ENCODE measurements around the gene DGCR6L.
"Not testable (repeated sequence)": the region's sequence is repeated elsewhere in the genome, so short reads cannot be mapped to it uniquely, and the experiment has no call there.

The DGCR6L gene

DNA sequence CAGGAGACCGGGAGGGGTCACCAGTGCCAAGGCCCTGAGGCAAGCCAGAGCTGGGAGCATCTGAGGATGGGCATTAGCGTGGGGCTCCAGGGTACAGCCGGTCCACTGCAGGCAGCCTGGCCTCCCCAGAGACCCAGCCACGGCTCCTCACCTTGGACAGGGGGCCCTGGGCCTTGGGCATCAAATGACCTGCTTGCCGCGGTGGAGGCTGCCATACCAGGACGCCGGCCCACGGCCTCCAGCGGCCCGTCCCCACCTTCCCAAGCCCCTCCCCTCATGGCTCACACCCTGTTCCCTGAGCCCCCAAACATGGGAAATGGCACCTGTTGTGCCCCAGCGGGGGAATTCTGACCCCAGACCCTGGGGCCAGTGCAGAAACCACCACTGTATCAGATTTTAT lies 39.0 kb downstream of the DGCR6L start:
- in situ Hi-C loops (cut with HindIII; ENCODE audit: low sequenced_read_pairs) = no loop called here
- TF ChIP-seq, protein P1, sequence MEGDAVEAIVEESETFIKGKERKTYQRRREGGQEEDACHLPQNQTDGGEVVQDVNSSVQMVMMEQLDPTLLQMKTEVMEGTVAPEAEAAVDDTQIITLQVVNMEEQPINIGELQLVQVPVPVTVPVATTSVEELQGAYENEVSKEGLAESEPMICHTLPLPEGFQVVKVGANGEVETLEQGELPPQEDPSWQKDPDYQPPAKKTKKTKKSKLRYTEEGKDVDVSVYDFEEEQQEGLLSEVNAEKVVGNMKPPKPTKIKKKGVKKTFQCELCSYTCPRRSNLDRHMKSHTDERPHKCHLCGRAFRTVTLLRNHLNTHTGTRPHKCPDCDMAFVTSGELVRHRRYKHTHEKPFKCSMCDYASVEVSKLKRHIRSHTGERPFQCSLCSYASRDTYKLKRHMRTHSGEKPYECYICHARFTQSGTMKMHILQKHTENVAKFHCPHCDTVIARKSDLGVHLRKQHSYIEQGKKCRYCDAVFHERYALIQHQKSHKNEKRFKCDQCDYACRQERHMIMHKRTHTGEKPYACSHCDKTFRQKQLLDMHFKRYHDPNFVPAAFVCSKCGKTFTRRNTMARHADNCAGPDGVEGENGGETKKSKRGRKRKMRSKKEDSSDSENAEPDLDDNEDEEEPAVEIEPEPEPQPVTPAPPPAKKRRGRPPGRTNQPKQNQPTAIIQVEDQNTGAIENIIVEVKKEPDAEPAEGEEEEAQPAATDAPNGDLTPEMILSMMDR (IDR thresholded peaks at IDR 0.05; ENCODE audit: low read depth, low read length, missing control alignments) = no peak
- DNase-seq (ENCODE audit: low read depth) = no peak
- no peak overlapping the region for H3K4me3 ChIP-seq (ENCODE audit: low read depth, low read length)

DNA sequence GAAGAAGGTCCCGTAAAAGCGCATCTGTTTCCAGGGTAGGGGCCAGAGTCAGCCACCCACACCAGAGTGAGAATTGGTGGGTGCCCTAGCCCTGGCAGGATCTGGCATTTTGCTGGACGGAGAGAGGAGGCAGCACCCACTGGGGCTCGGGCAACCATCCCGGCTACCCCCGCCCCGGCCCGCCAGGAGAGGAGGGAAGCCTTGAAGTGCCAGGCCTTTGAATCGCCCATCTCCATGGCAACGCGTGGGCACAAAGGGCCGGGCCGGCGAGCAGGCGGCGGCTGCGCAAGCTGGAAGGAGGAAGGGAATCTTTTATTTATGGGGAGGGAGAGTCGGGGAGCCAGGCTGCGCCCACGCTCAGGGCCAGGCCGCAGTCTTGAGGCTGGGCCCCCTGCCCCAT lies 39.7 kb downstream of the DGCR6L start:
- H3K4me3 ChIP-seq (ENCODE audit: low read depth, low read length); DNase-seq (ENCODE audit: low read depth); in situ Hi-C loops (cut with HindIII; ENCODE audit: low sequenced_read_pairs): not testable (repeated sequence)

DNA sequence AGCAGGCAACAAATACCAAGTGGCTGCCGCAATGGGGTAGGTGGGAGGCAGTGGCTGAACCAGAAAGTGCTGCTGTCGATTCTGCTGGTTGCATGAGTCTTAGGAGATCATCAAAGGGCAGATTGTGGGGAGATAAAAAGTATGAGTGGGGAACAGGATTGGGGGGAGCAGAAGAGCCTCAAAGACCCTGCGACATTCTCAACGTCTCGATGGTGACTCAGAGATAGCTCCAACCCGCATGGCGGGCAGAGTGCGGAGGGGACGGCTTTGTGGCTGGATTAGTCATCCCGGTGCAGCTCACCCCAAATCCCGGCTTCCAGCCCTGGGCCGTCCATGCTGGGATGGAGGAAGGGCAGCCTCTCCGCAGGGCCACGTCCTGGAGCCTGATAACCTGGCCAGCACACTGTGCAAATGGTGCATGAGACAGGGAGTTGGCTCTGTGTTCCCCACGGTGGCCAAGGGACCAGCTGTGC lies 40.2 kb downstream of the DGCR6L start:
- H3K4me3 ChIP-seq (ENCODE audit: low read depth, low read length) = no peak overlapping the region
- in situ Hi-C loops (cut with HindIII; ENCODE audit: low sequenced_read_pairs) = no loop called here
- no peak for DNase-seq (ENCODE audit: low read depth)
- TF ChIP-seq, protein P1 (IDR thresholded peaks at IDR 0.05; ENCODE audit: low read depth, low read length, missing control alignments) = no peak

DNA sequence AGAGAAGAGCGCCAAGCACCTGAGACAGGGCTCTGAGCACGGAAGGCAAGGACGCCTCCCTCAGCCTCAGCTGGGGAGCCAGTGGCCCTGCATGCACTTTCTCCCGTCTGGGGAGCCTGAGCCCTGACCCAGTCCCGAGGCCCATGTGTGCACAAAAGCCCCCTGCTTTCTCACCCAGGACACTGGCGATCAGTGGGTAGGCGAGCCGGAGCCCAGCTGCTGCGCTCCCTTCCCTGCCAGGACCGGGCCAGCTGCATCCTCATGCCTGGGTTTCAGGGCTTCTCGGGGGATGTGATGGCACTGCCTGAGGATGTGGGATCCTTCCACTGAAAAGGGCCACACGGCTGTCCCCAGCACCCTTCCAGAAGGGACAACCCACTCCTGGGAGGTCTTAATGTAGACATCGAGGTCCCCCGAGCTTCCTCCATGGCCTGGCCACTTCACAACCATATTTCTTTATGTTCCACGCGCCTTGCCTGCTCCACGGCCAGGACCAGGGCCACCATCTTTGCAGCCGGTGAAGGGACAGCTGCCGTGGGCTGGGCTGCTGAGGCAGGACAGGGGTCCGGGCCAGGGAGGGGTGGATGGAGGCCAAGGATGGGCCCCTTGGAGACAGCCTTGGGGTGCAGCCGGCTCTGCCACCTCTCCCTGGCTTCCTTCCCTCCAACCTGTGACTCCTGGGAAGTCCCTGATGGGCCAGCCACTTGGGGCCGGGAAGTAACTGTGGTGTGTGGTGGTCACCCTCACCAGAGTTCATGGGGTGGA lies 41.0 kb downstream of the DGCR6L start:
- DNase-seq (ENCODE audit: low read depth); H3K4me3 ChIP-seq (ENCODE audit: low read depth, low read length); in situ Hi-C loops (cut with HindIII; ENCODE audit: low sequenced_read_pairs): not testable (repeated sequence)

DNA sequence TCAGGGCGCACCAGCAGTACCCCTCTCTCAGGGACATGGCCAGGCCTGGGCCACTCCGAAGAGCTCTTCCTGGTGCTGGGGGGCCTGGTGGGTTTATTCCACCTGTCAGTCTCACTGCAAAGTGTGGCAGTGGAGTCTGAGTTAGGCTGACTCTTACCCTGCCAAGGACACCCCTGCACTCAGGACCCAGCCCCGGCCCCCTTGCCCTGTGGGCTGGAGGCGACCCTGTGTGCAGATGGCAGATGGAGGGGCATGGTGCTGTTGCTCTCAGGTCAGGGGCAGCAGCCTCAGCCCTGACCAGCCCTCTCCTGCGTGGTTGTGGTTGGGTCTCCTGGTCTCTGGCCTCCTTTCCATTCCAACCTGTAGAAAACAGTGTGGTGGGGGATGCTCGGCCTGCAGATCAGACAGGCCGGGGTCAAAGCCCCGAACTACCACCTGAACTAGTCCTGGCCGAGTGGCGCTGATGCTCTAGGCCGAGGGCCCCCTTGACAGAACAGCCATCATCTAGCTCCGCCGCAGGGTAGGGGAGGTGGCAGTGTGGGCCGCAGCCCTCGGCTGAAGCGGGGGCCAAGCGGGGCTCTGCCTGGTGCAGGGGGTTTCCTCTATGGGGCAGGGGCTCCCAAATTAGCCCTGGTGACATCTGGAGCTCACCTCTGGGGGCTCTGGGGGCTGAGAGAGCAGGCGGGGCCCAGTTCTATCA lies 41.8 kb downstream of the DGCR6L start:
- in situ Hi-C loops (cut with HindIII; ENCODE audit: low sequenced_read_pairs); DNase-seq (ENCODE audit: low read depth); H3K4me3 ChIP-seq (ENCODE audit: low read depth, low read length): not testable (repeated sequence)

DNA sequence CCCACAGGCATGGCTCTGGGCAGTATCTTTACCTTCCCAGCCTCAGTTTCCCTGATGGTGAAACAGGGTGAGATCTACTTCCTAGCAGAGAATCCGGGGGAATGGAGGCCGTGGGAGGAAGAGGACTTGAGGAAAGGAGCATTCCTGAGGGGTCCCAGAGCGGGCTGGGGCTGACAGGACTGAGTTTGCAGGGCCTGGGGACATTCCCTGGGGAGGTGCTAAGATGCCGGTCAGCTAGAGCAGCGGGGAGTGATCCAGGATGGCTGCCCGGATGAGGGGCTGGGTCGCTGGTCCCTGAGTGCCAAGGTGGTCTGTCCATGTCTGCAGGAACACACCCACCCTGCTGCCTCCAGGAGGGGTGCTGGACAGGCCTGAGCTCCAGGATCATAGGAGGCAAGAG lies 43.4 kb downstream of the DGCR6L start:
- in situ Hi-C loops (cut with HindIII; ENCODE audit: low sequenced_read_pairs) = no loop called here
- no peak overlapping the region for H3K4me3 ChIP-seq (ENCODE audit: low read depth, low read length)
- DNase-seq (ENCODE audit: low read depth) = no peak
- TF ChIP-seq, protein P1 (IDR thresholded peaks at IDR 0.05; ENCODE audit: low read depth, low read length, missing control alignments) = no peak

DNA sequence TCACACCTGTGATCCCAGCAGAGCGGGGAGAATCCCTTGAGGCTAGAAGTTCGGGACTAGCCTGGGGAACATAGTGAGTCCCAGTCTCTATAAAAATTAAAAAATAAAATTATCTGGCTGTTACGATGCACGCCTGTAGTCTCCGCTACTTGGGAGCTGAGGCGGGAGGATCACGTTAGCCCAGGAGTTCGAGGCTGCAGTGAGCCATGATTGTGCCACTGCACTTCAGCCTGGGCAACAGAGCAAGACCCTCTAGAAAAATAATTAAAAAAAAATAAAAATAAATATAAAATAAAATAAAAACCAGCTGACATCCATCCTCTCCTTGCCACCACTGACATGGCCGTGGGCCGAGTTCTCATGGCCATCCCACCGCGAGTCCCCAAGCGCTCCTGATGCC lies 44.0 kb downstream of the DGCR6L start:
- in situ Hi-C loops (cut with HindIII; ENCODE audit: low sequenced_read_pairs) = no loop called here
- TF ChIP-seq, protein P1 (IDR thresholded peaks at IDR 0.05; ENCODE audit: low read depth, low read length, missing control alignments) = no peak

DNA sequence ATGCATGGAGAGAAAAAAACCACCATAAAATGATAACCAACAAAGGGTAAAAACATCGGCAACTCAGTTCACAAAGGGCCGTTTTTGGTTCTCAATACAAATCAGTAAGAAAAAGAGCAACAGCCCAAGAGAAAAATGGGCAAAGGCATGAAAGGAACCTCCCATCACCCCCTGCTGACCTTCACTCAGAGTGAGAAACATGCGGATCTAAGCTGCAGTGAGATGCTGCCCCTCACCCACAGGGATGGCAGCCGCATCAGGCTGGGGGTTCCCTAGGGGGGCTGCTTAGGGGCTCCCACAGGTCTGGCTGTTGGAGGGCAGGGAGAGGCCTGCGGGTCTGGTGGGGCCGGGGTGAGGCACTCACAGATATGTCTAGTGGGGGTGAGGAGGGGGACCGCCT lies 44.5 kb downstream of the DGCR6L start:
- H3K4me3 ChIP-seq (ENCODE audit: low read depth, low read length); DNase-seq (ENCODE audit: low read depth); in situ Hi-C loops (cut with HindIII; ENCODE audit: low sequenced_read_pairs): not testable (repeated sequence)

More for the DNA sequence above, 44.0 kb downstream of the DGCR6L start:
- no peak overlapping the region for H3K4me3 ChIP-seq (ENCODE audit: low read depth, low read length)
- DNase-seq (ENCODE audit: low read depth) = no peak

DNA sequence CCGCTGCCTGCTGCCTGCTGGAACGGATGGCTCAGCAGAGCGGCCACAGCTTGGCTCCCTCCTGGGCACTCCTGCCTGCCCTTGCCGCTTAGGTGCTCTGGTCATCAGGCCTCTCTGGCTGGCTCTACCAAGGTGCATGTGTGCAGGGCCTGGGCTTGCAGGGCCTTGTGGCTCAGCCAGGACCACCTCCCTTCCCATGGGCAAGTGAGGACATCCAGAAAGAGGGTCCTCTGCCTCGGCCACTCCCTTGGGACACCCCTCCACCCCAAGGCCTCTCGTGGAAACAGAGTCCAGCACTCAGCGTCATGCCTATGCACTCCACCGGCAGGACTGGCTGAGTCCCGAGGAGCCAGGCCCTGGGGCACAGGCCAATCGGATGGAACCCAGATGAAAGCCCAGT lies 45.5 kb downstream of the DGCR6L start:
- H3K4me3 ChIP-seq (ENCODE audit: low read depth, low read length); in situ Hi-C loops (cut with HindIII; ENCODE audit: low sequenced_read_pairs); DNase-seq (ENCODE audit: low read depth): not testable (repeated sequence)
